GM23248 (cell line): ENCODE data around the gene RPL5.

ENCODE experiments used
- EZH2 ChIP-seq: fragments of 200-600 bp; sonication (generic); IDR thresholded peaks from 2 replicates; pipeline ENCODE4 v1.6.1; 2018; ENCODE audit warnings: antibody characterized with exemption, mild to moderate bottlenecking; ENCODE audit not compliant: insufficient read depth, poor library complexity, severe bottlenecking
- EZH2phosphoT487 ChIP-seq: fragments of 200-600 bp; sonication (generic); IDR thresholded peaks from 2 replicates; pipeline ENCODE4 v1.6.1; 2018; ENCODE audit warnings: antibody characterized with exemption, moderate library complexity, mild to moderate bottlenecking, low read depth; ENCODE audit not compliant: insufficient read depth

DNA sequence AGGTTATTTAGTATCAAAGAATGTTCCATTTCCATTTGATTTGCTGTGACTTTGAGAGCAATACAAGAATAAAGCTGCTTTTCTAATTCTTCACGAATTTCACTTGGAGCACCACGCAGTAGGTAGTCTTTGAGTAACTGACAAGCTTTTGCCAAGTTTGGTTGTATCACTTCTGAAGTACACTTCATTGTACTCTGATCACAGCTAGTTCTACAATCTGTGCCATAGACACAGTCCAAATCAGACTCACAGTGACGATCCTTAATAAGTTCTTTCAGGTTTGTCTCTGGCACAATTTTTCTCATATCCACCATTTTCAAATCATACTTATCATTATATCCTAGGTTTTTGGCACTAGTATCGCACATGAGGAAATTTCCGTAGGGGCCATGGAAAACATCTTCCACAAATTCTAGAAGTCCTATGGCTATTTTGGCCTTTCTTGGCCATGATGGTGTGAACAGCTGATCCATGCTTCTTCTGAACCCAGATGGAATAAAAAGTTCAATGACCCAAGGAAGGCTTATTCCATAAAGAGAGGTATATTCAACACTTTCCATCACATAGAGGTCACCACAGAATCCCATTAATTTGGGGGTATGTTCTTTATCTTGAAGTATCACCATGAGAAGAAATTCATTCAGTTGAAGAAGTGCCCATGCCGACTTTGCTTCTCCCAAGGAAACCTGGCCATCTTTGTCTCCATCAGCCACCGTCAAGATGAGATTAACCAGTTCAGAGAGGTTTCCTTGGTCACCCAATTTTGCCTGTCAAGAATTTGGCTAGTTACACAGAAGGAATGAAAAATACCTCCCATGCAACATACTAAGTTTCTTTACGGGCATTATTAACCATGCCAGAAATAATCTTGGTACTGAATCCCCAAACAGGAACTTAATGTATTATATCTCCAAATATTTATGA is 11.9 kb downstream of the RPL5 start:
- TF ChIP-seq EZH2 = no peak
- no peak for TF ChIP-seq EZH2phosphoT487
